ENCODE measurements around the gene YEATS2.

The YEATS2 gene

GRCh38 chr3:183845090-183845489 is 147.5 kb downstream of the YEATS2 start:
- no peak for TF ChIP-seq CTCF (IDR thresholded peaks at IDR 0.05)
- Histone ChIP-seq H3K27ac (no peak overlapping the region), H3K4me3 (no peak overlapping the region)
- no peak for DNase-seq (ENCODE audit: low spot score)

GRCh38 chr3:183845608-183846288 is 148.2 kb downstream of the YEATS2 start:
- H3K27ac ChIP-seq, result no peak overlapping the region
- no peak for TF ChIP-seq CTCF (IDR thresholded peaks at IDR 0.05)
- H3K4me3 ChIP-seq, result no peak overlapping the region
- DNase-seq (ENCODE audit: low spot score), result no peak

DNA sequence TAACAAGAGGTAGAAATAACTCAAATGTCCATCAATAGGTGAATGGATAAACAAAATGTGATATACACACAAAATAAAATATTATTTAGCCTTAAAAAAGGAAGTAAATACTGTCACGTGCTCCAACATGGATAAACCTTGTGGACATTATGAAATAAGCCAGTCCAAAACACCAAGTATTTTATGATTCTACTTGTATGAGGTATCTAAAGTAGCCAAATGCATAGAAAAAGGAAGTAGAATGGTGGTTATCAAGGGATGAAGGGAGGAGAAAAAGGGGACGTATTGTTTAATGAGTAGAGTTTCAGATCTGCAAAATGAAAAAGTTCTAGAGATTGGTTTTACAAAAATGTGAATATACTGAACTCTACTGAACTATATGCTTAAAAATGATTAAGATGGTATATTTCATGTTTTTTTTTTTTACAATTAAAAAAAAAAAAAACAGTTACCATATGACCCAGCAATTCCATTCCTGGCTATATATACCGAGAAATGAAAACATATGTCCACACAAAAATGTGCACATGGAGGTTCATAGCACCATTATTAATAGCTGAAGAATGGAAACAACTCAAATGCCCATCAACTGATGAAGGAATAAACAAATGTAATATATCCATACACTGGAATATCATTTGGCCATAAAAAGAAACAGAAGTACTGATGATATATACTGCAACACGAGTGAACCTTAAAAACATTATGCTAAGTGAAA is 156.9 kb downstream of the YEATS2 start:
- Histone ChIP-seq H3K4me3 (no peak overlapping the region), H3K27ac (no peak overlapping the region)
- TF ChIP-seq CTCF (IDR thresholded peaks at IDR 0.05), result no peak
- no peak for DNase-seq (ENCODE audit: low spot score)

DNA sequence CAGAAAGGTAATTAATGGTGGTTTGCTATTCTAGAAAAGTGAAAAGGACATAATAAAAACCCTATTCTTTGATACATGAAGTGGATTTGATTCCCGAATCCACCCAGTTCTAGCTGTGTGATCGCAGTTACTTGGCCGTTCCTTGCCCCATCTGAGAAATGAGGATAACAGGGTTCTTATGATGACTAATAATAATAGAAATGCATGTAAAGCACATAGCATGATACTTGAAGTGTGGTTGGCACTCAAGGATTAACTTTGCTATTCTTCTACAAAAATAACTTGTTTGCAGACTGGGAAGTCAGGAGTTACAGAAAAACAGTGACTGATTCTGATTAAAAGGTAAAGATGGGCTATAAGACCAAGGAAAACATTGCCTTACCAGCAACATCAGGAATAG is 160.3 kb downstream of the YEATS2 start:
- Histone ChIP-seq H3K27ac (no peak overlapping the region), H3K4me3 (no peak overlapping the region)
- no peak for TF ChIP-seq CTCF (IDR thresholded peaks at IDR 0.05)
- DNase-seq (ENCODE audit: low spot score), result no peak
